K562 (cell line): Measurements from ENCODE around the gene RHOU. TPM values are rescaled to one million over a fixed set of nuclear protein-coding genes. Genes with fewer than 3 reads are reported as not detected.

Experiments
- BRF2 ChIP-seq: IDR thresholded peaks from 3 replicates; pipeline ENCODE4 v1.6.1; 2011; ENCODE audit warnings: borderline replicate concordance, mild to moderate bottlenecking; ENCODE audit not compliant: insufficient read length, insufficient read depth
- DPF2 ChIP-seq: fragments of 450-650 bp; IDR thresholded peaks from 2 replicates; pipeline ENCODE4 v1.6.1; 2016
- ERF ChIP-seq: fragments of 450-650 bp; formaldehyde crosslinking; IDR thresholded peaks from 2 replicates; pipeline ENCODE4 v1.4.0; 2020; ENCODE audit warnings: mild to moderate bottlenecking, mixed read lengths
- GABPA ChIP-seq: fragments of 200-800 bp; sonication (Bioruptor generic); conservative IDR thresholded peaks from 2 replicates; pipeline ENCODE4 v1.6.1; 2016; ENCODE audit warnings: low read depth, missing genetic modification characterization, missing compliant biosample characterization
- ILF3 ChIP-seq: fragments of 450-650 bp; IDR thresholded peaks from 2 replicates; pipeline ENCODE4 v1.6.1; 2018; ENCODE audit warnings: antibody characterized with exemption, mild to moderate bottlenecking, moderate library complexity, borderline replicate concordance
- MGA ChIP-seq: fragments of 450-650 bp; IDR thresholded peaks from 2 replicates; pipeline ENCODE4 v1.6.1; 2016; ENCODE audit warnings: mild to moderate bottlenecking, moderate library complexity
- NRF1 ChIP-seq, 2 experiments: fragments of 450-650 bp; IDR thresholded peaks in 1 of 2; conservative IDR thresholded peaks in 1 of 2; 2 replicates each; pipeline ENCODE4 v1.6.1; 2014; ENCODE audit warnings: mild to moderate bottlenecking in 2 of 2
- ZBTB7A ChIP-seq: IDR thresholded peaks from 2 replicates; pipeline ENCODE4 v1.6.1; 2011; ENCODE audit warnings: low read depth, mild to moderate bottlenecking, low read length, moderate library complexity, borderline replicate concordance; ENCODE audit not compliant: control insufficient read depth
- ZNF583 ChIP-seq: fragments of 250-450 bp; sonication (Bioruptor Pico); IDR thresholded peaks from 2 replicates; pipeline ENCODE4 v1.4.0; 2020
- ZNF717 ChIP-seq: fragments of 250-450 bp; sonication (Bioruptor Pico); IDR thresholded peaks from 2 replicates; pipeline ENCODE4 v1.5.0; 2021
- polyA plus RNA-seq, 8 experiments: library from polyadenylated mRNA; depleted of rRNA in 4 of 8; stranded (reverse) in 5 of 8; unstranded in 3 of 8; fragments of >200 nt; fragmentation: Nextera tagmentation in 2 of 8; fragmentation: Illumina TruSeq in 1 of 8; extraction: Ambion mirVana in 2 of 8; extraction: Trizol in 1 of 8; gene quantifications; 2 replicates each; pipeline versions ENCODE4 v1.2.1 to v1.2.3, GENCODE V29; 2011 to 2014; ENCODE audit warnings: inconsistent platforms in 1 of 8, missing spikeins in 1 of 8
- total RNA-seq, 7 experiments: library from RNA; depleted of rRNA in 6 of 7; stranded (reverse); fragments of >200 nt in 6 of 7; fragmentation: Illumina TruSeq in 2 of 7; extraction: Trizol in 2 of 7; gene quantifications; 2 replicates each; pipeline versions ENCODE4 v1.2.1 to v1.2.3, GENCODE V29; 2011 to 2021; ENCODE audit warnings: low replicate concordance in 1 of 7

The RHOU gene
- total and polyA plus RNA-seq, 9 of the 15 experiments (the other 6 are each of a cell fraction or from before 2014, with no cell fraction given): 0.07 TPM; not detected in 8

- TF ChIP-seq MGA (no peak), ILF3 (no peak), BRF2 (no peak), ZNF583 (CRISPR knock-in tag) (no peak), DPF2 (no peak), NRF1 (conservative IDR thresholded peaks at IDR 0.05 in 1 of 2, IDR thresholded peaks at IDR 0.05 in 1 of 2) (no peak), ZBTB7A (no peak), ERF (CRISPR knock-in tag) (no peak), ZNF717 (CRISPR knock-in tag) (no peak), GABPA (no peak)
Measured at GRCh38 chr1:228772516-228773212, 37.4 kb downstream of the RHOU start (continued).
